HEK293 (cell line): ENCODE measurements around the gene GSTP1.

ENCODE experiments used
- CTCF ChIP-seq: fragments of 450-650 bp; formaldehyde crosslinking; IDR thresholded peaks from 2 replicates; pipeline ENCODE4 v1.5.1; 2016; ENCODE audit warnings: missing biosample characterization, missing genetic modification characterization
- FEZF1 ChIP-seq: fragments of 450-650 bp; formaldehyde crosslinking; IDR thresholded peaks from 2 replicates; pipeline ENCODE4 v1.5.1; 2016; ENCODE audit warnings: missing biosample characterization, missing genetic modification characterization
- ZBTB44 ChIP-seq: fragments of 450-650 bp; IDR thresholded peaks from 2 replicates; pipeline ENCODE4 v1.5.1; 2018; ENCODE audit warnings: missing biosample characterization, mild to moderate bottlenecking, missing genetic modification characterization
- ZBTB8A ChIP-seq: fragments of 450-650 bp; formaldehyde crosslinking; IDR thresholded peaks from 2 replicates; pipeline ENCODE4 v1.5.1; 2016; ENCODE audit warnings: missing biosample characterization, missing genetic modification characterization
- ZNF639 ChIP-seq: fragments of 450-650 bp; formaldehyde crosslinking; IDR thresholded peaks from 2 replicates; pipeline ENCODE4 v1.5.1; 2016; ENCODE audit warnings: missing biosample characterization, missing genetic modification characterization
- ZNF660 ChIP-seq: fragments of 450-650 bp; IDR thresholded peaks from 2 replicates; pipeline ENCODE4 v1.5.1; 2018; ENCODE audit warnings: missing biosample characterization, mild to moderate bottlenecking, missing genetic modification characterization
- ZNF776 ChIP-seq: fragments of 450-650 bp; formaldehyde crosslinking; IDR thresholded peaks from 2 replicates; pipeline ENCODE4 v1.5.0; 2017; ENCODE audit warnings: missing biosample characterization, missing genetic modification characterization, borderline replicate concordance
- ZSCAN5A ChIP-seq: fragments of 450-650 bp; formaldehyde crosslinking; IDR thresholded peaks from 2 replicates; pipeline ENCODE4 v1.5.1; 2016; ENCODE audit warnings: missing biosample characterization, missing genetic modification characterization

- TF ChIP-seq CTCF (tag by site-specific recombination) (no peak), ZBTB8A (tag by site-specific recombination) (no peak), ZNF660 (tag by site-specific recombination) (no peak), FEZF1 (tag by site-specific recombination) (no peak), ZSCAN5A (no peak), ZBTB44 (tag by site-specific recombination) (no peak), ZNF639 (tag by site-specific recombination) (no peak), ZNF776 (tag by site-specific recombination) (no peak)
Observed at GRCh38 chr11:67635231-67635521, 51.6 kb downstream of the GSTP1 start.
